ENCODE data around the gene ADSS1. TPM values are rescaled to one million over a fixed set of nuclear protein-coding genes. Genes with fewer than 3 reads are reported as not detected.

ADSS1 gene
- polyA plus RNA-seq, 3 donors = 12.6 to 15.1 (median 14.1) TPM

DNA sequence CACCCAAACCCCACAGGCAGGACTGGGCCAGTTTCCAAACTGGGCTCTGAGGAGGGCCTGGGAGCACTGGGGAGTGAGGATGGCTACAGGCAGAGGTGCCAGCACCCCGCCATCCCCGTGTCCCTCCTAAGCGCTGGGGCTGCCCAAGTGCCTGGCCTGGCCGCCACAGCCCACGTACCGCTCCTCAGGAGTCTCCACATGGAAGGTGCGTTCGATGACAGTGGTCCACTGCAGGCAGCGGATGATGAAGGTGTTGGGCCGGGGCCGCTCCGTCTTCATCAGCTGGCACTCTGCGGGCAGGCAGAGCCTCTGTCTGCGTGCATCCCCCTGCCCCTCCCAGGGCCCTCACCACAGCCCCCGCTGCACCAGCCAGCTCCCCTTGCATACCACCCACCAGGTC, 52.5 kb downstream of the ADSS1 start:
- DNase-seq (ENCODE audit: low read depth in 3 of 3, low spot score in 2 of 3) = no peak

- DNase-seq (ENCODE audit: low read depth in 3 of 3, low spot score in 2 of 3) = no peak
These were observed 53.2 kb downstream of the ADSS1 start for GRCh38 chr14:104776961-104777807.

- no peak for DNase-seq (ENCODE audit: low read depth in 3 of 3, low spot score in 2 of 3)
These were observed 53.8 kb downstream of the ADSS1 start for GRCh38 chr14:104777808-104778249.

DNA sequence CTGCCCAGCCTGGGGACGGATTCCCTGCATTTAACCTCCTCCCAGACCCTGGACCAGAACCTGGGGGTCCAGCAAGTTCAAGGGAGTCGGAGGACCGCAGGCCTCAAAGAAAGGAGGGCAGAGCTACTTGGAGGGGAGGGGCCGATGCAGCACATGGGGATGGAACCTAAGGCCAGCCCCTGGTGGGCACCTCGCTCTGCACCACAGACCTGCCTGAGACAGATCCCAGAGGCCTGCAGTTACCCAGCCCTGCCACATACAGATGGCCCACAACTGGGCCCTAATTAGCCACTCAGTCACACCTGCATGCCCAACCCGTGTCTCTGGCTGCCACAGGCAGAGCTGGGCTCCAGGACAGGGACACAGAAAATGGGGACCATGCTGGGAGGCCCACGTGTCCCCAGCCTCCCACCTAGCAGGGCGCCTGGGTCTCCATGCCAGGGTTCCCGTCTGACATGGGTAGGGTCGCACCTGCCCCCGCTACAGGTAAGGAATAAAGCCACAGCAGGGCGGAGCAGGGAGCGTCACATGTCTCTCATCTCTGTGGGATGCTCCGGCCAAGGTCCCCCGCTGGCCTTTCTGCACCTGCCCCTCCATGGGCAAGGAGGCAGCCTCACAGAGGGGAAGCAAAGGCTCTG, 54.8 kb downstream of the ADSS1 start:
- DNase-seq (ENCODE audit: low read depth in 3 of 3, low spot score in 2 of 3) = no peak

GRCh38 chr14:104779776-104780512, 55.9 kb downstream of the ADSS1 start:
- no peak for DNase-seq (ENCODE audit: low read depth in 3 of 3, low spot score in 2 of 3)

DNA sequence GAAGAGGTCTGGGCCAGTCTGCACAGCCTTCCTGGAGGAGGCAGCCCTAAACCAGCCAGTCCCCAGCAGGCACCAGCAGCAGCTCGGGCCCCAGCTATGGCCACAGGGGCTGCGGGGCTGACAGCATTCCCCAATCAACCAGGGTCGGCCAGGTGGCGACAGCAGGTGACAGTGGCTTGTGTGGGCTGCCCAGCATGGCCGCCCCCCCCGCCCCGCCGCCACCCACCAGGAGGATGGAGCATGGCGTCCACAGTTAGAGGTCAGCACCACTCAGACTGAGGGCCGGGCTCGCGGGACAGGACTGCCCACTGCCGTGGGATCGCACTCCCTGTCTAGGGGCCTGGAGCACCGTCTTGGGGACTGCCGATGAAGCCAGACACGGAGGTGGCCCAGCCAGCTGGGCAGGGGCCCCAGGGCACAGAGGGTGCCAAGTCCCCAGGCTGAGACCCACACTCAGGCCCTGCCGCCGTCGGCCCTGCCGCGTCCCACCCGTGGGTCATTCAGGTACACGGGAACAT, 56.5 kb downstream of the ADSS1 start:
- DNase-seq (ENCODE audit: low read depth in 3 of 3, low spot score in 2 of 3) = no peak

DNA sequence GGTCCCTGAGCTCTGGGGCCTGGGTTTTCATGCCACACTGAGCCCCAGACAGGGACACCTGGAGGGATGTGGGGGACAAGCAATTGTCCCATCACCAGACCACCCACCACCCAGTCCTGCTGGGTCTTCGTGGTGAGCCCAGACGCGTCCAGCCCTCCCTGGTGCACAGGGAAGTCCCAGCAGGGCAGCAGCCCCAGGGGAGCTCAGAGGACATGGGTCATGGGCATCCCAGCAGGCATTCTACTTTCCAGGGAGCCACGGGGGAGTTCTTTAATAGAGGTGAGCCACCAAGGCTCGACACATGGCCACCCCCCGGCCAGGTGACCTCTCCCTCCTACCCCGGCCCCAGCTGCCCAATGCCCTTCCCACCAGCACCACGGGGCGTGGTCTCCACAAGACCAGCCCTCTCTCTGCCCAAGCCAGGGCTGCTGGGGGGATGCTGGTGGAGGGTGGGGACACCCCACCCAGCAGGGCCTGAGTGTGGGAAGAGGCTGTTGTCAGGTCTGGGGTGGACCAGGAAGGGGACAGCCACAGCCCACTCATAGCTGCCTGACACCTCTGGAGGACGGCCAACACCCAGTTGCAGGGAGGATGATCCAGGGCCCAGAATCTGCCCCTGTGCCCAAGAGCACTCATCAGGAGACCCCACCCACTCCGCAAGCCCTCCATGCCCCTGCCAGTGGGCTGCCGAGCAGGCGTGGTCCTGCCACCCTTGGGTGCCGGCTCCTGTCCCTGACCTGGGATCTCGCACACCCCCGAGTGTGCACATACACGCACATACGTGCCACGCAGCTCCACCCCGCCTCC, 57.4 kb downstream of the ADSS1 start:
- no peak for DNase-seq (ENCODE audit: low read depth in 3 of 3, low spot score in 2 of 3)

GRCh38 chr14:104782086-104782807, 58.2 kb downstream of the ADSS1 start:
- DNase-seq (ENCODE audit: low read depth in 3 of 3, low spot score in 2 of 3) = no peak

GRCh38 chr14:104782808-104783139, 58.7 kb downstream of the ADSS1 start:
- no peak for DNase-seq (ENCODE audit: low read depth in 3 of 3, low spot score in 2 of 3)

DNA sequence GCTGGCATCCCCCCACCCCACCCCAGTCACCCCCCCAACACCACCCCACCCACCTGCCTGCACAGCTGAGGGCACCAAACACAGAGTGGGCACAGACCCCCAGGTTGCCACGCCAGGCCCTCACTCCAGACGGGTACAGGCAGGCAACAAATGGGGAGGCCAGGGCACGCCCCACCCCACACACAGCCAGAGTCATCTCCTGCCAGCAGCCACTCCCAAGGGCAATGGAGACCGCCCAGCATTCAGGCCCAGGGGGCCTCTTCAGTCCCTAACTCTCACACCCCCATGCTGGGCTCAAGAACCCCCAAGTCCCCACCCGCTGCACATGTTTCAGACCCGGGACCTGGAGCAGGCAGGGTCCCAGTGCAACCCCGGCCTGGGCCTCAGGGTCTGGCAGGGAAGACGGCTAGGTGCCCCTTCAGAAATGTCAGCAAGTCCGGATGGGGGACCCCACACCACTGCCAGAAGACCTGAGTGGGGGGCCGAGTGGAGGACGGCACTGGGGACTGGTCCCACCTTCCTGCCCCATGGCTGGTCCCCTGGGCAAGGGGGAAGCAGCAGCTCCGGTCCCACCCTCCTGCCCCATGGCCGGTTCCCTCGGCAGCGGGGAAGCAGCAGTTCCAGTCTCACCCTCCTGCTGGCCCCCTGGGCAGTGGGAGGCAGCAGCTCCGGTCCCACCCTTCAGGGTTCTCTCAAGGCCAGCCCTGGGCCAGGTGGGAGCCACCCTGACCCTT, 59.6 kb downstream of the ADSS1 start:
- no peak for DNase-seq (ENCODE audit: low read depth in 3 of 3, low spot score in 2 of 3)

GRCh38 chr14:104784218-104784568, 60.2 kb downstream of the ADSS1 start:
- DNase-seq (ENCODE audit: low read depth in 3 of 3, low spot score in 2 of 3) = no peak

DNA sequence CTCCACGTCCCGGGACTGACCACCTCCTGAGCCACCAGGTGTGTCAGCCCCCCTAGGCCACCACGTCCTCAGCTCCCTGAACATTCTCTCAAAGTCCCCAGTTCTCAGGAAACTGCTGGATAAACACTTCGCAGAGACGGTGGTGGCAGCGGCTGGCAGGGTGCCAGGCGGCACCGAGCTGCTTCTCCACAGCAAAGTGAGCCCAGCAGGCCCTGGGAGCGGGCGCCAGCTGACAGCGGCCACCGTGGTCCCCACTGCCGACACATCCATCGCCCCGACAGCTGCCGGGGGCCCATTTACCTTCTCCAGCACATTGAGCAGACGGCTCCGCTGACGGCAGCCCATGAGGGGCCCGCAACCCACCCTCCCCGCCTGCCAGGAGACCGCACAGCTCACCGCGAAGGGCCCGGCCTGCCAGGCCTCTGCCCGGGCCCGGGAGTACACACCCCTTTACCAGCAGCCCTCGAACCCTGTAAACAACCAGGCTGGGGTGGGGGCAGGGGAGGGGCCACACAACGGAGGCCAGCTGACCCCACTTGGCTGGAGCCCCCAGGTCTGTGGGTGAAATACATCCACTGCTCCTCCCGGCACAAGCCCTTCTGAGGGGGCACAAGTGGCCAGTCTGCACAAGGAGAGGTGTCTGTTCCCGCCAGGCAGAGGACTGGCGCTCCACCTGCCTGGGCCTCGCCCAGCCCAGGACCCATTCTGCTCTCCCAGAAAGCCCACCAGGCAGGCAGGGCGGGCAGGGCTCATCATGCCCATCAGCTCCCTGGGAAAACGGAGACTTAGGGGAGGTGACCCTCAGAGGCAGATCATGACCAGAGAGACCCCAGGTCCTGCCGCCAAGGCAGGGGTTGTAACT, 61.0 kb downstream of the ADSS1 start:
- no peak for DNase-seq (ENCODE audit: low read depth in 3 of 3, low spot score in 2 of 3)

GRCh38 chr14:104785708-104786080, 61.7 kb downstream of the ADSS1 start:
- DNase-seq (ENCODE audit: low read depth in 3 of 3, low spot score in 2 of 3) = no peak

GRCh38 chr14:104786091-104786586, 62.1 kb downstream of the ADSS1 start:
- DNase-seq (ENCODE audit: low read depth in 3 of 3, low spot score in 2 of 3) = no peak

DNA sequence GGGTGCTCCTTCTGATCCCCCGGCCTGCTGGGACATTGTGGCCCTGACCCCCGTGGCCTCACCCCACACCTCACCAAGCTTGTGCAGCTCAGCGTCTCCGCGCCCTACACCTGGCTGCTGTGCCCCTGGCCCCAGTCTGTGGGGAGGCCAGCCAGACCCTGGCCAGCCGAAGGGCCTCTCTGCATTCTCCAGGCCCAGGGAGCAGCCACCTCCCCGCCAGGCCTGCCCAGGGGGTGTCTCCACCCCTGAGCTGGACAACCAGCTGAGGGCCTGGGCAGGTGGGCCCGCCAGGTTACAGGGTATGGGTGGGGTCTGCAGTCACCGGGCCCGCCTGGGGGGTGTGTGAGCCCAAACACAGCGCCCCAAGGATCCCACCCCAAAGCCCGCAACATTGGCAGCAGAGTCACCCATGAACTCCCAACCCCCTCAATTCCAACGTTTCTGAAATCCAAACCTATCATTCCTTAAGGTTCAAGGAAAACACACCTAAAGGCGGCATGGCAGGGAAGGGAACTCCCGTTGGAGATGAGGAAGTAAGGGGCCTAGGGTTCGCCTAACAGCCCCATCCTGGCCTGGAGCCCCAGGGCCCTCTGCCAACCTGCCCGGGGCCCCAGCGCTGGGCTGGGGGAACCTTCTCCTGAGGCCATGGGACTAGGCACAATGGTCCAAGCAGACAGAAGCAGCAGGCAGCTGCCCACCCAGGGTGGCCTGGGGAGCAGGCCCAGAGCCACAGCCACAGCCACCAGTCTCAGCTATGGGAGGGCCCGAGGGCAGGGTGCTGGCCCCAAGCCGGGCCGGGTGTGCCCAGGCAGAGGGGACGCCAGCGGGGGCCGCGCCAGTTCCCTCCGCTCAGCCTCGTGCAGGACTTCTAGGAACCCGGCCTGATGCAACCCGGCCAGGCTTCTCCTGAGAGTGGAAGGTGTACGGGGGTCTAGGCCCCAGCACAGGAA, 63.0 kb downstream of the ADSS1 start:
- no peak for DNase-seq (ENCODE audit: low read depth in 3 of 3, low spot score in 2 of 3)

GRCh38 chr14:104787736-104788135, 63.7 kb downstream of the ADSS1 start:
- no peak for DNase-seq (ENCODE audit: low read depth in 3 of 3, low spot score in 2 of 3)

DNA sequence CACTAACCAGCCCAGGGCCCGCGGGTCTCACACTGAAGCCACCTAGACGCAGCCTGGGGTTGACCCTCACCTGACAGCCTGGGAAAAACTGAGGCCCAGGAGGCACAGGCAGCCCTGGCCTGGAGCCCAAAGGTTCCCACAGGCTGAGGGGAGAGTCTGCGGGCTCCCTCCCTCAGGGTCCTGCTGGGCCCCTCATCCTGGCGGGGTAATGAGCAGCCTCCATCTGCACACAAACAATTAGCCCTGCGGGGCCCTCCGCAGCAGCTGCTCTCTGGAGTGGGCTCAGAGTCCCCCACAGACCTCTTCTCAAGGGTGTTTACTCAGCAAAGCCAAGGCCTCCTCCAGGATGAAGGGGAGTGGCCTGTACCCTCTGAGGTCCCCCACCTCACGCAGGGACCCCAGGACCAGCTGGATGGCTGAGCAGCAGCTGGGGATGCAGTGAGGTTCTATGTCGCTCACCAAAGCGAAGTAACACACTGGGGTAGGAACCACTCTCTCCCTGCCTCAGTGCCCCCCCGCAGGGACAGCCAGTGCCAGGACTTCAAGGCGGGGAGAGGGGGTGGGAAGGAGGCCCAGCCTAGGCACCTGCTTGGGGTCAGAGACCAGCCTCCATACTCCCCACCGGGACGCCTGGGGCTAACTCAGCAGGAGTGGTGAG, 64.3 kb downstream of the ADSS1 start:
- DNase-seq (ENCODE audit: low read depth in 3 of 3, low spot score in 2 of 3) = no peak

Data from right renal cortex interstitium (tissue), 3 donors.